Measurements from ENCODE around the gene NEU1. TPM values are rescaled to one million over a fixed set of nuclear protein-coding genes. Genes with fewer than 3 reads are reported as not detected.

Gene NEU1
- total RNA-seq, 1 experiment from 2014 or later: 36.2 TPM

DNA sequence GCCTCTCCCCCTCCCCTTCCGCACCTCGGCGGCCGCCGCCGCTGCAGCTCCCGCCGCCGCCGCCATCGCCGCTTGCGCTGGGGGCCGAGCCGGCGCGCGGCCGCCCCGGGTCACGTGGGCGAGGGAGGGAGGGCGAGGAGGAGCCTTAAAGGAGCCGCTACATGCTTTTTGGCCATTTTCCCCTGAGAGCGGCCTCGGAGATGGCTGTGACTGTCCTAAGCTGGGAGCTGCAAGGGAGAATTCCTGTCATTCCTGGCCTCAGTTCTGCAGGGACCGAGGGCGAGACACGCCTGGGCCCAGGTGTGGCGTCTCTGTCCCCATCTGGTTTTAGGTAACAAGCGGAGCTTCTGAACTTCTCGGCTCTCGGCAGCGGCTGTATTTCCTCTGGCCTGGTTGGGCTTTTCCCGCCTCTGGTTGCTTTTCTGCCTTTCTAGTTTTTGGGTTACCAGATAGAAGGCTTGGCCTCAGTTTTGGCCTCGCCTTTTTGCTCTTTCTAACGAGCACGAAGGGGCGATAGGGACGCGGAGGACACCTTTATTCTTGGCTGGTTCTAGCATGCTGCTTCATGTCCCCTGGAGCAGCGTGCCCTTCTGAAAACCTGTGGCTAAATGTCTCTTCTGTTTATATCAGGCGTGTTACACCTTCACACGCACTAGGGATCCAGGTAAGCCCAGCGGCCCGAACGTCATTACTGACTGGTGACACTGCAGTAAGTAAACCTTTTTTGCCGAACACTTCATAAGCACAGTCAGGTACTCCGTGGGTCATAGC lies 35.2 kb upstream of the NEU1 start, which contains the start of gene EHMT2:
Gene EHMT2, minus strand, starts transcription at position 87 of the 771 bp plus-strand sequence. Its CDS starts 21 bp downstream, at position 66.
- Histone ChIP-seq H2BK15ac (ENCODE audit: low read depth, low read length) (no peak within 1 kb of the TSS), H3K27me3 (ENCODE audit: insufficient read depth, low read length) (no peaks in the 10 kb centered on the region), H3K79me2 (ENCODE audit: insufficient read depth, low read length) (no peaks in the 10 kb centered on the region; the same call in 1 of the 2 replicates), H3K27ac (ENCODE audit: insufficient read length, low read depth, low read length) (no peak within 1 kb of the TSS), H4K91ac (ENCODE audit: insufficient read length, low read depth, low read length) (no peak within 1 kb of the TSS), H3K23ac (ENCODE audit: insufficient read length, low read depth, low read length) (no peak within 1 kb of the TSS), H2BK5ac (ENCODE audit: insufficient read length, low read length) (no peak within 1 kb of the TSS), H4K5ac (ENCODE audit: insufficient read length, low read depth, low read length) (no peak within 1 kb of the TSS), H3K4me1 (ENCODE audit: insufficient read depth, low read length) (no peaks in the 10 kb centered on the region; the same call in 1 of the 2 replicates), H3K23me2 (ENCODE audit: insufficient read length, low read depth, low read length, poor library complexity, severe bottlenecking) (peaks cover 11% of the 10 kb centered on the region), H3K14ac (ENCODE audit: insufficient read depth, low read length) (peak within 1 kb of the TSS; percentile 67; the same call in 1 of the 2 replicates), H2BK12ac (ENCODE audit: insufficient read length, low read depth, low read length) (no peak within 1 kb of the TSS), H3K18ac (ENCODE audit: insufficient read length, low read depth, low read length) (peak within 1 kb of the TSS; percentile 14), H2AK5ac (ENCODE audit: insufficient read length, low read length) (no peak within 1 kb of the TSS), H2BK120ac (ENCODE audit: low read depth, low read length, poor library complexity, severe bottlenecking) (no peak within 1 kb of the TSS), H3T11ph (ENCODE audit: low read length) (no peak within 1 kb of the TSS), H3K4ac (ENCODE audit: low read depth, low read length) (no peak within 1 kb of the TSS), H2AFZ (ENCODE audit: low read length) (no peak within 1 kb of the TSS), H3K79me1 (ENCODE audit: insufficient read depth, low read depth, low read length, poor library complexity, severe bottlenecking) (no peaks in the 10 kb centered on the region), H2BK20ac (ENCODE audit: low read depth, low read length, poor library complexity, severe bottlenecking) (no peak within 1 kb of the TSS), H3K9me3 (ENCODE audit: control insufficient read depth, low read depth, low read length) (no peaks in the 10 kb centered on the region), H4K20me1 (ENCODE audit: control insufficient read depth, insufficient read depth, insufficient read length) (no peaks in the 10 kb centered on the region), H3K56ac (ENCODE audit: insufficient read length, low read depth, low read length) (no peak within 1 kb of the TSS), H3K4me2 (ENCODE audit: insufficient read depth, insufficient read length, low read length) (peak within 1 kb of the TSS; percentile 97), H3K9ac (ENCODE audit: extremely low read depth, insufficient read length, low read length) (peak within 1 kb of the TSS; percentile 59), H4K8ac (replicated peaks; ENCODE audit: insufficient read length, low read depth, low read length) (no peak within 1 kb of the TSS)
- peaks cover 20 to 33% of the 10 kb centered on the region in 2 experiments for H3K4me1 Mint-ChIP-seq
- peaks cover 26 to 48% (median 46%) of the 10 kb centered on the region in 3 experiments for H3K36me3 Mint-ChIP-seq (ENCODE audit: insufficient read depth in 1 of 3, low read depth in 3 of 3)
- TF ChIP-seq, protein P1, sequence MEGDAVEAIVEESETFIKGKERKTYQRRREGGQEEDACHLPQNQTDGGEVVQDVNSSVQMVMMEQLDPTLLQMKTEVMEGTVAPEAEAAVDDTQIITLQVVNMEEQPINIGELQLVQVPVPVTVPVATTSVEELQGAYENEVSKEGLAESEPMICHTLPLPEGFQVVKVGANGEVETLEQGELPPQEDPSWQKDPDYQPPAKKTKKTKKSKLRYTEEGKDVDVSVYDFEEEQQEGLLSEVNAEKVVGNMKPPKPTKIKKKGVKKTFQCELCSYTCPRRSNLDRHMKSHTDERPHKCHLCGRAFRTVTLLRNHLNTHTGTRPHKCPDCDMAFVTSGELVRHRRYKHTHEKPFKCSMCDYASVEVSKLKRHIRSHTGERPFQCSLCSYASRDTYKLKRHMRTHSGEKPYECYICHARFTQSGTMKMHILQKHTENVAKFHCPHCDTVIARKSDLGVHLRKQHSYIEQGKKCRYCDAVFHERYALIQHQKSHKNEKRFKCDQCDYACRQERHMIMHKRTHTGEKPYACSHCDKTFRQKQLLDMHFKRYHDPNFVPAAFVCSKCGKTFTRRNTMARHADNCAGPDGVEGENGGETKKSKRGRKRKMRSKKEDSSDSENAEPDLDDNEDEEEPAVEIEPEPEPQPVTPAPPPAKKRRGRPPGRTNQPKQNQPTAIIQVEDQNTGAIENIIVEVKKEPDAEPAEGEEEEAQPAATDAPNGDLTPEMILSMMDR (conservative IDR thresholded peaks at IDR 0.05): no peak
- H3K9me3 Mint-ChIP-seq: no peaks in the 10 kb centered on the region; a peak in 1 of 5 replicates
- peak within 1 kb of the TSS; percentile 83 to 96 (median 95); a peak in 6 of 7 replicates for H3K27ac Mint-ChIP-seq
- H3K27me3 Mint-ChIP-seq (ENCODE audit: low read depth): no peaks in the 10 kb centered on the region
- DNase-seq: peak; percentile 86
- WGBS (ENCODE audit: extremely low coverage, insufficient read length, low lambda C conversion rate): no CpG with 5 or more reads among the region's 49 CpGs
- peak within 1 kb of the TSS; percentile 92 to 99 for H3K4me3 Mint-ChIP-seq
